ENCODE data around the gene EGR1.

Gene EGR1

DNA sequence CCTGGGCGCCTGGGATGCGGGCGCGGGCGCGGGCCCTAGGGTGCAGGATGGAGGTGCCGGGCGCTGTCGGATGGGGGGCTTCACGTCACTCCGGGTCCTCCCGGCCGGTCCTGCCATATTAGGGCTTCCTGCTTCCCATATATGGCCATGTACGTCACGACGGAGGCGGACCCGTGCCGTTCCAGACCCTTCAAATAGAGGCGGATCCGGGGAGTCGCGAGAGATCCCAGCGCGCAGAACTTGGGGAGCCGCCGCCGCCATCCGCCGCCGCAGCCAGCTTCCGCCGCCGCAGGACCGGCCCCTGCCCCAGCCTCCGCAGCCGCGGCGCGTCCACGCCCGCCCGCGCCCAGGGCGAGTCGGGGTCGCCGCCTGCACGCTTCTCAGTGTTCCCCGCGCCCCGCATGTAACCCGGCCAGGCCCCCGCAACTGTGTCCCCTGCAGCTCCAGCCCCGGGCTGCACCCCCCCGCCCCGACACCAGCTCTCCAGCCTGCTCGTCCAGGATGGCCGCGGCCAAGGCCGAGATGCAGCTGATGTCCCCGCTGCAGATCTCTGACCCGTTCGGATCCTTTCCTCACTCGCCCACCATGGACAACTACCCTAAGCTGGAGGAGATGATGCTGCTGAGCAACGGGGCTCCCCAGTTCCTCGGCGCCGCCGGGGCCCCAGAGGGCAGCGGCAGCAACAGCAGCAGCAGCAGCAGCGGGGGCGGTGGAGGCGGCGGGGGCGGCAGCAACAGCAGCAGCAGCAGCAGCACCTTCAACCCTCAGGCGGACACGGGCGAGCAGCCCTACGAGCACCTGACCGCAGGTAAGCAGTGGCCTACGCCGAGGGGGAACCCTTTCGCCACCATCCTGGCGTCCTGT is at the start of gene EGR1:
Gene EGR1 (plus strand): TSS at position 219 of the 864 bp plus-strand sequence. CDS start 283 bp downstream, at position 502.
- peak; percentile 90 to 94 for DNase-seq (ENCODE audit: low read depth in 2 of 2)

- no peak for DNase-seq (ENCODE audit: low read depth in 2 of 2)
Observed at GRCh38 chr5:138418444-138418843, 46.8 kb upstream of the EGR1 start.

DNA sequence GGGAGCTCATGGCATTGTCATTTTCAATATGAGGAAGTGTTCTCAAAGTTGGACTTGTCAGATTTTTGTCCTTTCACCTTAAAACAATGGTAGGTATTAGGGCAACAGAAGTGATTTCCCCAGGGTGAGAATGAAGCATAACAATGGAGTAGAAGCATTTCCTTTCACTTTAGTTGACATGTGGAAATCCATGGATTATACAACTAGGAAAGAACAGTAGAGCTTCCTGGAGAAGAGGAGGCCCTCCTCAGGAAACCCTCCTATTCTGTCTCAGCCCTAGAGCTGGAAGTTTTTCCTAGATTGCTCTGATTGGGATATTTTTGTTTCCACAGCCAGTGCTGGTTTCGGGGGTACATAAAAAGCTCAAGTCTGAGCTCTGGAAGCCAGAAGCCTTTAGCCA is 40.2 kb upstream of the EGR1 start:
- DNase-seq (ENCODE audit: low read depth in 2 of 2) = no peak

DNA sequence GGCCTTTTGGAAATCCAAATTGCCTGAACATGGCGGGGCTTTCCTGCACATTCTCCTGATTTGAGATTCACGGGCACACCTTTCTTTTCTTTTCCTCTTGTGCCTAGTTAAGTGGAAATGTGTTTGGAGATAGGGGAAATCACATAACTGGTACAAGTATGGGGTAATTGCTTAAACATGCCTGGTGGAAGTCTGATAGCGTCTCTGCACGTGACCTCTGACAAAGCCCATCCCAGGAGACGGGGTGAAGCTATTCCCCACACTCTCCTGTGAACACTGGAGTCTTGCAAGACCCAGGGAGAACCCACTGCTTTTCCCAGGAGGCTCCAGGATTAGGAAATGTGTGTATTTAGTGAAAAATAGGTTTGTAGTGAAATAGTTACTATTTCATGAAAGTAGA is 29.3 kb upstream of the EGR1 start:
- no peak for DNase-seq (ENCODE audit: low read depth in 2 of 2)

GRCh38 chr5:138438003-138438723 is 27.1 kb upstream of the EGR1 start:
- no peak for DNase-seq (ENCODE audit: low read depth in 2 of 2)

GRCh38 chr5:138438724-138439476 is 26.4 kb upstream of the EGR1 start, which contains the start of gene REEP2:
REEP2 (plus strand) TSS chr5:138439057; CDS start chr5:138439209, 152 bp downstream.
- DNase-seq (ENCODE audit: low read depth in 2 of 2) = peak; percentile 22 to 36

GRCh38 chr5:138439477-138440158 is 25.7 kb upstream of the EGR1 start:
- no peak for DNase-seq (ENCODE audit: low read depth in 2 of 2)

- no peak for DNase-seq (ENCODE audit: low read depth in 2 of 2)
Observed at GRCh38 chr5:138440159-138441073, 24.9 kb upstream of the EGR1 start.

DNA sequence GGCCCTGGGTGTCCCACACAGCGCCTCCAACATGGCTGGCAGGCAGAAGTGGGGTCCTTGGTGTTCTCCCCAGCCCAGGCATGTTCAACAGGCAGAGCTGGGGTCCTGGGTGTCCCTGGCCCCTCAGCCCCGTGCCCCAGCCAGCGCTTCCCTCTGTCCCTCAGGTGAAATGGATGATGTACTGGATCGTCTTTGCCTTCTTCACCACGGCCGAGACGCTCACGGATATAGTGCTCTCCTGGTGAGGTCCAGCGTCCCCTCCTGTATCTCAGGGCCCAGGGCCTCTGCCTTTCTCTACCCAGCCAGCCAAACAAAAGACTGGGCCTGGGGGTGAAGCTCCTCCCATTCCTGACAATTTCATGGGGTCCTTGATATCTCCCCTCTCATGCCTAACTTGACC is 24.1 kb upstream of the EGR1 start:
- DNase-seq (ENCODE audit: low read depth in 2 of 2) = no peak

- no peak for DNase-seq (ENCODE audit: low read depth in 2 of 2)
Observed at GRCh38 chr5:138444078-138444773, 21.1 kb upstream of the EGR1 start.

GRCh38 chr5:138444774-138445546 is 20.3 kb upstream of the EGR1 start:
- DNase-seq (ENCODE audit: low read depth in 2 of 2) = no peak

DNA sequence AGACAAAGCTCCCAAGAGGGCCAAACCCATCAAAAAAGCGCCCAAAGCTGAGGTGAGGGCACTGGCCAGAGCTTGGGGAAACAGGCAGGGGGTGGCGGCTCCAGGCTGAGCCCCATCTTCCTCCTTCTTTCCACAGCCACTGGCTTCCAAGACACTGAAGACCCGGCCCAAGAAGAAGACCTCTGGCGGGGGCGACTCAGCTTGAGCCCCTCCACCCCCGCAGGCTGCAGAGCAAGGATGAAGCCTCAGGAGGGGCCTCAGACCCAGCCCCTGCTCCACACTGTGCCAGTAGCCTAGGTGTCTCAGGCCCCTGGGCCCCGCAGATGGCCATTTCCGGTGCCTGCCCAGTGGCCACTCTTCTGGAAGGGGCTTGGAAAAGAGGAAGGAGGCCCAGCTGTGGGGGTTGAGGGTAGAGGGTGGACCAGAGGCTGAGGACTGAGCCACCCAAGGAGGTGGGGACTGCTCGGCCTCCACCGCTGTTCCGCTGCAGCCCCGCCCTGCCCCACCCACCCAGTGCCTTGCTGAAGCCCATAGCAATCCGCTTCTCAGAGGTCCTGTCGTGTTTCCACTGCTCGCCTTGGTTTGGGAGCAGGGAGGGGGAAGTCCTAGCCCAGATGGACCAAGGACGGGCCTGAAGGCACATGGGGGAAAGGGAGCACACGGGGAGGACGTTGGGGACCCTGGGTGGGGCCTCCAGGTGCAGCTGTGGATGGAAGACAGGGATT is 19.6 kb upstream of the EGR1 start:
- DNase-seq (ENCODE audit: low read depth in 2 of 2) = no peak

- no peak for DNase-seq (ENCODE audit: low read depth in 2 of 2)
Observed at GRCh38 chr5:138448070-138448469, 17.2 kb upstream of the EGR1 start.

DNA sequence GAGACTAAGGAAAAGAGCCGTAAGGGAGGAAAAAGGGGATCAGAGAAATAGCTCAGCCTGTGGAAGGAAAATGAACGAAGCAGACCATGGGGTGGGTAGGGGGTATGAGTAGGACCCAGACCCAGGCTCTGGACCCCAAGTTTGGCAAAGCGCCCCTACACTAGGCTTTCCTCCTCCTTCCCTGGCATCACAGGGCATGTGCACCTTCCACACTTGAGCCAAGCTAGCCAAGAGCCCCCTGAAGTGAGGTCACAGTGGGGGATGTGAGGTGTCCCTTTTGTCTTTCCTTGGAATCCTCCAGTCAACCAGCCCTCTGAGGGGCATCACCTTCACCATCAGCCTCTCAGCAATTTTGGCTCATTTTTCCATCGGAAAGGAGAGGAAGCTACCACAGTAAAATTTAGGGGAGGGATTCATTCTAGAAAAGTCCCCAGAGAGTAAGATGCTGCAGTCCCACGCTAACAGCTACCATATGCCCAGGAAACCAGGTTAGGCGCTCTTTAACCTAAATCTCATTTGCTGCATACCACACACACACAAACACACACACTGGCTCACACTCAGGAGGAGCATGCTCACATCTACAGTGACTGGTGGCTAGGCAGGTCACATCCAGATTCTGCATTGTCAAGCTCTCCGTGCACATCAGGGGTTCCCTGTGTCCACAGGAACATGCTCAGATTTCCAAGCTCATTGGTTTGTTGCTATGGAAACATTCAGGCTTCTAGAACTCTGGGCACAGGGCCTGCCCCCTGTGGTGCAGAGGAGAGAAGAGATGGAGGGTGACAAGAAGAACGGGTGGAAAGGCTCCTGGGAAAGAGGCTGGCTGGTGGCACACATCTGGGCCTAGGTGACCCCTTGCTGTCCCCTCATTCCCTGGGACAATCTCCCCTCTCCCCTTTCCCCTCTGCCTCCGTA is 16.5 kb upstream of the EGR1 start:
- no peak for DNase-seq (ENCODE audit: low read depth in 2 of 2)

- DNase-seq (ENCODE audit: low read depth in 2 of 2) = peak; percentile 57 to 63
Observed at GRCh38 chr5:138449501-138450239, 15.6 kb upstream of the EGR1 start.

DNA sequence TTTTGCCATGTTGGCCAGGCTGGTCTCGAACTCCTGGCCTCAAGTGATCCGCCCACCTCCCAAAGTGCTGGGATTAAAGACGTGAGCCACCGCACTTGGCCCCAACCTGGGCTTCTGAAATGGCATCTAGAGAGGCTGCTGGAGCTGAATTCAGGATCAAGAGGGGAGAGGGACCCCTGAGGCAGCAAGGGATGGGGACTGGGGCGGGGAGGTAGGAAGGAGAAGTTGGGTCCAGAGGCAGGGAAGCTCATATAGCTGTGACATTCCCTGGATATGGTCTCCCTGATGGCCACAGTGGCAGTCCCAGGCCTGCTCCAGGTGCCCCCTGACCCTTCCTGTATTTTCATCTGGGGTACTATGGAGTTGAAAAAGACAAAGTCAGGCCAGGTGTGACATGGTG is 14.3 kb upstream of the EGR1 start:
- DNase-seq (ENCODE audit: low read depth in 2 of 2) = no peak

- no peak for DNase-seq (ENCODE audit: low read depth in 2 of 2)
Observed at GRCh38 chr5:138452720-138453119, 12.6 kb upstream of the EGR1 start.

Measured in stimulated activated CD8-positive, alpha-beta memory T cell treated with anti-CD3 and anti-CD28 coated beads, Interleukin-2, amount 100 ng/mL, for 1 hour (primary cell).